HuH-7.5 (cell line): ENCODE results near the gene AASS.
A peak's percentile ranks its signal among the peaks of the same experiment; 100 is the strongest.
"Not testable (repeated sequence)": the region's sequence is repeated elsewhere in the genome, so short reads cannot be mapped to it uniquely, and the experiment has no call there.

ENCODE experiments used
- DNase-seq: peaks from one replicate; pipeline ENCODE4 v3.0.0; 2011; ENCODE audit warnings: low spot score

Gene AASS

DNA sequence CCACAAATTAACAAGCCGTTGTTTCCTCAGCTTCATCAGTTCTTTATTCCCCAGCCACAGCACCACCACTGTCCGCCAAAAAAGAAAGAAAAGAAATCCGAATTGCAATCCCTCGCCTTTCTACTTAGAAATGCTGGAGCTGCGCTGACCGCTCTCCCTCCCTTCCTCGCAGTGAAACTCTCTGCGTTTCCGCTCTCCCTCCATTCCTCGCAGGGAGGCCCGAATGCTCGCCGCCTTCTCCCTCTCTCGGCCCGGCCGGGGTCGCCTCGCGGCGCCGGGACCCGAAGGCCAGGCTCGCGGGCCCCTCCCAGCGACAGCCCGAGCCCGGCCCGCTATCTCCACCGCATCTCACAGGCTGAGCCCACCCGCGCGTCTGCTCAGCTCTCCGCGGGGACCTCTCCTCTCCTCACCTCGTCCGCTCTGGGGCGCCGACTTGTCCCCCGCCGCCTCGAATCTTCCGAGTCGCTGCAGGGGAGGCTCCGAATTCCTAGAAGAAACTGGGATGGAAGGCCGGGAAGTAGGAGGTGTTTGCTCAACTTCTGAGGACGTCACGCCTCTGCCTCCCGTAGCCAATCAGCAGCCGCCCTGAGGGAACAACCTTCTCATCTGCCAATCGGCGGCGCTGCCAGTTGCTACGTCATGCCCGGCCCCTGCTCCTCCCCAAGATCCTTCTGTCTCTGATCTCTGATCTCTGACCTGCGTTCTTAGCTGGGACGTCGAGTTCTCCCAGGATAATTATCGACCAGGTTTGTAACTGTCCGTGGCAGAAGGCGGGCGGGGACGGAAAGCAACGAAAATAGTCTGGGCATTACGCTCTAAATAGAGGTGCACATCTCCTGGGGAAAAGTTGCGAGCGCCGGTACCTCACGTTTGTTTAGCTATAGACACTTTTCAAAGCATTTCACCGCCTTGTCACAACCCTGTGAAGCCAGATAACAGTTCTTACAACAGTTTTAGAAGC lies at the start of gene AASS:
TSS of gene AASS (minus strand) at position 499 of the 961 bp plus-strand sequence. CDS start 10,523 bp downstream, outside the sequence.
- DNase-seq, result peak; percentile 75

DNA sequence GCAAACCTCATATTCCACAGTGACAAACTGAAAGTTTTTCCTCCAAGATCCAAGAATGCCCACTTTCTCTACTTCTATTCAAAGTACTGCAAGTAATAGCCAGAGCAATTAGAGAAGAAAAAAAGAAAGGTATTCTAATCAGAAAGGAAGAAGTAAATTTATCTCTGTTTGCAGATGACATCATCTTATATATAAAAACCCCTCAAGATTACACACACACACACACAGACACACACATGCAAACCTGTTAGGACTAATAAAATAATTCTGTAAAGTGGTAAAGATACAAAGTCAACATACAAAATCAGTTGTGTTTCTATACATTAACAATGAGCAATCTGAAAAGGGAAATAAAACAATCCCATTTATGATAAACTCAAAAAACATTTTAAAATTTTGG lies 44.7 kb upstream of the AASS start:
- DNase-seq, result no peak

DNA sequence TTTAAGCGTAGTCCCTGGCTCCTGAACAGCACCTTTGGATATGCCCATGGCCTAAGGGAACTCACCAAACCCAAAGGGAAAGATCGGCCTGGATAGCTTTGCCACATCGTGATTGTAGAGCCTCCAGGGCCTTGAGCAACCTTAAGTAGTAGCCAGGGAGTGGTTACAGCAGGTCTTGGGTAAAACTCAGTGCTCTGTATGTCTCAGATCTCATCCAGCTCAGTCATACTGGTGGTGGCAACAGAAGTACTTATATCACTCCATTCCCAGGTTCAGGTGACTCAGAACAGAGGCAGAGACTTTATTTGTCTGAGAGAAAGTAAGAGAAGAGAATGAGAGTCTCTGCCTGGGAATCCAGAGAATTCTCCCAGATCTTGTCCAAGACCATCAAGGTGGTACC lies 39.1 kb upstream of the AASS start:
- no peak for DNase-seq

DNA sequence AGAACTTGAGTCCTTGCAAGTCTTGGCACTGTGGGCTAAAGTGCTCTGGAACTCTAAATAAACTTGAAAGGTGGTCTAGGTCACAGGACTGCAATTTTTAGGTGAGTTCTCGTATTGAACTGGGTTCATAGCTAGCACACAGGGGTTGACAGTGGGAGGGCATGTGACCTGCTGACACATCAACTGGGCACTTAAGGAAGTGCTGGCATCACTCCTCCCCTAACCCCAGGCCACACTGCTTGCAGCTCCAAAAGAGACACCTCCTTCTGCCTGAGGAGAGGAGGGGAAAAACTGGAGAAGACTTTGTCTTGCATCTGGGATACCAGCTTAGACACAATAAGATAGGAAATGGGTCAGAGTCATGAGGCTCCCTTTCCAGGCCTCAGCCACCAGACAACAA lies 38.0 kb upstream of the AASS start:
- no peak for DNase-seq

DNA sequence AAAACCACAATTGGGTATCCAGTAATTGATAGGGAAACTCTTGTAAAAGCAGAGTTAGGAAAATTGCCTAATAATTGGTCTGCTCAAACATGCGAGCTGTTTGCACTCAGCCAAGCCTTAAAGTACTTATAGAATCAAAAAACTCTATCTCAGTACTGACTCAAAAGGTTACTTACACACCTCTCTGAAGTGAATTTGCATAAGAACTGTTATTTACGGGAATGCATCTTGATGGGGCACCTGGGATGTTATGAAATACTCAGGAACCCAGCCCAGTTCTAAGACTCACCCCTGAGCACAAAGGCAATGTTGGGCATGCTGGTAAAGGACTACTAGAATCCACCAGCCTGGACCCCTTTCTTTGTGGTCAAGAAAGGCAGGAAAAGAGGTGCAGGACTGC lies 28.1 kb upstream of the AASS start:
- not testable (repeated sequence) for DNase-seq

DNA sequence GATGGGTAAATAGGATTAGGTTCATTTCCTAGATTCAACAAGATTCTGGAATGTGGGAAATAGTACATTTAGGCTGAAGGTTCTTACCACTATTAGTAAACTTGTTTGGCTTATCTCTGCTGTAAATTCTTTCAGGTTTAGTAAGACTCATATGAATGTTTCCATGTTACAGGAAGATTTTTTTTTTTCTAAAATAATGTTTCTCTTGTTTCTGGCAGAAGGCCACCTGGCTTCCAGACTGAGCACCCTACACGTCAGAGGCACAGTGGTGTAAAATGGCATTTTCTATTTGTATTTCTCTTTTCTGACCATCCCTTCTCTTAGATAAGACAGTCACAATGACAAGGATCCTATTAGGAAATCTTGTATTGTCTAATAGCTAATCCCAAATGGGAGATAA lies 22.7 kb upstream of the AASS start:
- no peak for DNase-seq

DNA sequence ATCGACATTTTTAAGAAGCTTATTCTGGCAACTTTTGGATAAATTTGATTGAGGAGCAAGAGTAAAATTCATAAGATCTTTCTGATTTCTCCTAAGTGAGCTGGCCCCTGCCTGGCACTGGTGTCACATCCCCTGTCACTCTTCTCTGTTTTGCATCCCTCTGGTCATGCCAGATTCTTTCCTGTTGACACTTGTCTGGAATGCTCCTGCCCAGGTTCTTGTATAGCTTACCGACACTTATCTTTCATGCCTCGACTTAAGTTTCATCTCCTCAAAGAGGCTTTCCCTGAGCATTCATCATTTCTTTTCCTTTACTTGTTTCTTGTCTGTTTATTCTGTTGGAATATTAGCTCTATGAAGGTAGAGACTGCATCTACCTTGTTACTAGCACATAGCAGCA lies 22.2 kb upstream of the AASS start:
- DNase-seq, result no peak

DNA sequence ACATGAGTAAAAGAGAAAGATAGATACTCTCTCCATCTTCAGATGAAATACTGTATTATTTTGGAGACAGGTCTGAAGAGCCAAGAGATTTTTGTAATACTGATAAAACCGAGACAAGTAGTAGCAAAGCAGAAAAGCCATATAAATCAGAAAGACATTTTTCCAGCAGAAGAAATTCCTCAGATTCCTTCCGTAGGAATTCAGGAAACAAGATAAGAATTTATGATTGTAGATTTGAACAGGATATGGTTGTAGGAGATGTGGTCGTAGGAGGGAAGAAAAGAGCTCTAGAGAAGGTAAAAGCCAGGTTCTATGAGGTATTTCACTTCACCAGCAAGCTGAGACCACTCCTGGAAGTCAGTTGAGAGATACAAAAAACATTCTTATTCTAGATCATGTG lies 17.6 kb upstream of the AASS start:
- no peak for DNase-seq

DNA sequence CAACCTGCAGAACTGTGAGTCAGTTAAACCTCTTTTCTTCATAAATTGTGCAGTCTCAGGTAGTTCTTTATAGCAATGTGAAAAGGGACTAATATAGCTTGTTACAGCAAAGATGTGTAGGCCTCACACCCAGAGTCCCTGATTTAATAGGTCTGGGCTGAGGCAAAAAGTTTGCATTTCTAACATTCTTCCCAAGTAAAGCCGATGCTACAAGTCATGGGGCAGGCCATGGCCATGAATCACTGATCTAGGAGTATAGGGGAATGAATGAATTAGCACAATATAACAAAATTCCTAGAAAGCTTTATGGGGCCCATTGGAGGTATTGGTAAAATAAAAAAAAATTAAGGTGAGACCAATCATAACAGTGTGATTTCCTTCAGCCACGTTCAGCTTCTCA lies 11.5 kb upstream of the AASS start:
- DNase-seq, result no peak

DNA sequence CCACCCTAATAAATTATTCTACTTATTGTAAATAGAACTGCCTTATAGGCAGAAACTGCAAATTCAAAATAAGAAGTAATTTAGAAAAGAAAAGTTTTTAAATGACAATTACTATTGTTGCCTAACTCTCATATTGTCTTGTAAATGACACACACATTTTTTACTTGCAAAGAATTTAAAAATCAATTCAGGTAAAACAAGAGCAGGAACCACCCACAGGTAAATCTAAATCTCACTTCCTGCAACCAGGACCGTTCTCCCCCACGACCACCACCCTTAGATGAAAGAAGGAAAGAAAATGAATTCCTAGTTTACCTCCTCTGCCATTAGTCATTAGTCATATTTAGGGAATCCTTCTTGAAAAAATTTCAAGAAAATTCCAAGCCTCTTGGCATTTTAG lies 4.8 kb upstream of the AASS start:
- DNase-seq, result no peak

DNA sequence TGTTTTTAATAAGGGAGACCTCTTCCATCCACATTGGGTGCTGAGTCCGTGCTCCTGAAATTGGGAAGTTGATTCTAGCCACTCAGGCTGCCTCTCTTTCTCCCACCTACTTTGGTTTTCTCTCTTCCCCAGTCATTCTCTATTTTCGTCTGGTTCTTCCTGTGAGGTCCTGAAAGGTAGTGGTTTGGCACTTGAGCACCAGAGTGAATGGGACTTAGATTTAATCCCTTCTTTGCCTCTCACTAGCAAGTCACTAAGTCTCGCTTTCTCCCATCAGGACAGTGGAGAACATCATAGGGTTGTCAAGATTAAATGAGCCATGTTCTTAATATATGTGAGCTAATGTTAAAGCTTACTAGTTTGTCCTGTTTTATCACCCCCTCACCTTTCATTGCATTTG lies 4.0 kb upstream of the AASS start:
- DNase-seq, result no peak

DNA sequence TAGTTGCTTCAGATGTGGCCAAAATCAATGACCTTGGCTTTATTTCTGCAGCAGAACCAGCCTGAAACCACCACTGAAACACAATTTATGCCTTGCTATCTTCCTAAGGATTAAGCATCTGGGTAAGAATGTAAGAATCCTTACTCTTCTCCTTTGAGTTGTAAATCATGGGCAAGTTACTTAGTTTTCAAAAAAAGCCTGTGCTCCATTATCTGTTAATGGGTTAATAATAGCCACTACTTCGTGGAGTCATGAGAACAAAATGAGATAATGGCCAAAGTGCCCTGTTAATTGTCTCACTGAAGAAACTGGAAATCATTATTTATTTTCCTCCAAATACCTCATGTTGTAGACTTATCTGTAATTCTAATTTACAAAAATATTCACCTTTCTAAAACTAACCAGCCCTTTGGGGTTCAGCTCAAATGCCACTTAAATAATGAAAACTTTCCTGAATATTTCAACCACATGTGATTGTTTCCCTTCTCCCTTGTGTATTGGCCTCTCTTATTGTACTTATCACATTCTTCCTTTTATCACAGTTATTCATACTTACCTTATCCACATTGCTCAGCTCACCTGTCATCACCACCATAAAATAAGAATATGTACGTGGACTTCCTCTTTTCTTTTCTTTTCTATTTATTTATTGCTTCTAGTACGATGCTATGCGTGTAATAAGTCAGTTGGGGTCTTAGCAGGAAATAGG lies 2.0 kb upstream of the AASS start:
- DNase-seq, result no peak

DNA sequence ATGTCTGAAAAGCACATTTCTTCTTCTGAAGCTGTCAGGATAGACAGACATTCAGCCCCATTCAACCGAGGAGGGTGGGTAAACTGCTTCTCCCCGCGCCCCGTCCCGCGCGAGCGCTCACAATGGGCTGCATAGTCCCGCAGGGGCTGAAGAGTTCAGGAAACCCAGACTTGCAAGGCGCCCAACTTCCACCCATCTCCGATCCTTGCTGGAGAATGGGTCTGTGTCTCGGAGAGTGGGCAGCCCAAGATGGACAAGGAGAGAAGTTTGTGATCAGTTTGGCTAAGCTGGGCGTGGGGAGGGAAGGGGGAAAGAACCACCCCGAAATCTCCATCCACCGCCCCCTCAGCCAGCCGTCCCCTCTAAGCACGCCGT lies 686 bp downstream of the AASS start:
- DNase-seq, result peak; percentile 9

DNA sequence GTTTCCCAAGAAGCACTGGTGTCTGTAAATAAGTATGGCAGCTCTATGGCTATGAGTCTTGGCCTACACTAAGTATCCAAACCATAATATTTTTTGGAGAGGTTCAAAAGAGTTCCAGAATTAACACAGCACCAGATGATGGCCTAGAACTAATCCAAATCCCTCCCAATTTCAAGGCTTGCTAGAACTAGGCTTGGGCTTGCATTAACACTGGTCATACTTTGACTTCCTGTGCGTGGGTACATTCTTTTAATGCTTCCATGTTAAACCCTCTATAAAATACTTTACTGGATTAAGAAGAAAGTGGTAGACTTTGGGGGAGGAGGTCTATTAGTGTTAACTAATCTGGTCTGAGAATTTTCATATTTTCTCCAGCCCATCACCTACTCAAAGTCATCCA lies 3.1 kb downstream of the AASS start:
- DNase-seq, result no peak

DNA sequence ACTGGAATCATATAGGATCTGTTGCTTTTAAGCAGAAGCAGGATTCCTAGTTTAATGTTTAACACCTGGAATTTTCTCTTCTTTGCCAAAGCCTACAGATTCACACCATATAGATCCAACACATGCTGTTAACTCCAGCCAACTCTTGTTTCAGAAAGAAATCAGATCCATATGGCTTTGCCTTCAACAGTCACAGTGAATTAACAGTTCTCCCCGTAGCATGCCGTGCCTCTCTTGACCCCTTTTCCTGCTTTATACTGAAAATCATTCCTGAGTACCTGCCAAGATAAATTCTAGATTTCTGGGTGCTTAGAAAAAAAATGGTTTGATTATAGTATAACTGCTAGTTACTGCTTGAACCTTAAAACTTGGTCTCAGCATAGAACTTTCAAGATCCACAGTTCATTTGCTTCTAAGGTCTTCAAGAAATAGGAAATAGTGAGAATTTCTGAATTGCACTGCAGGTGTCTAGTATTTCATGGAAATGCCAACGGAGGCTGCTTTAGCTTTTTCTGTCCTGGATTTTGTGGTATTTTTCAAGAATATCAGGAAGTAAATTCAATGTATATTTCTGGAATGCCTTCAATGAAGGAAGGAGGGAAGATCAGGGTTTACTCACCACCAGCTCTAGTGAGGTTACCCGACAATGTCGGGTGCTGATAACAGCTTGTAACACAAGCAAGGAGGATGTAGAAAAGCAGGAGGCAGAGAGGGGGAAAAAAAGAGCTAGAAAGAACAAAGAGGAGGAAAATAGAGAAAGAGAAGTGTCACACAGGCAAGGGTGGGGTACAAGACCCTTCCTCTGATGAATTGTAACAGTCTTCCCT lies 6.6 kb downstream of the AASS start:
- no peak for DNase-seq

DNA sequence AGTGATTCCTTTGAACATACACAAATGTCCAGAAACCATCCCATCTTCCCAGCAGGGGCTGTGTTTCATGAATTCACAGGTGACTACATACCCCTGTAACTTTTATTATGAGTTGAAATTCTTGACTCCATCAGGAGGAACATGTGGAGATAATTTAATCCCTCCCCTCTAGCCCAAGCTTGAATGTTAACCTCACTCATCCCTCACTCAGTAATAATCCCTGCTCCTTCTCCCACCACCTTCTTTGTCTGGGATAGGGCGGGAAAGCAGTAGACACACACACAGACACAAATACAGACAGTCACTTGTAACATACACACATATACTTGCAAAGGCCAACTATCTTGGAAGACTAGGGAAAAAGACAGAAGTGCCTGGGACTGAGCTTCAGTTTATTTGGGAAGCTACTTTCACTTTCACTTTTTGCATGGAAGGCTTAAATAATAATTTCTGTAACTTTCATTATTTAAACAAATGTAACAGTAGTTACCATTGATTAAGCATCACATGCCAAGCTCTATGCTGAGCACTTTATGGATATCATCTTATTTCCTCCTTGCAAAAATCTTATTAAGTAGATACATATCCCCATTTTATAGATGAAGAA lies 7.3 kb downstream of the AASS start:
- DNase-seq, result no peak

DNA sequence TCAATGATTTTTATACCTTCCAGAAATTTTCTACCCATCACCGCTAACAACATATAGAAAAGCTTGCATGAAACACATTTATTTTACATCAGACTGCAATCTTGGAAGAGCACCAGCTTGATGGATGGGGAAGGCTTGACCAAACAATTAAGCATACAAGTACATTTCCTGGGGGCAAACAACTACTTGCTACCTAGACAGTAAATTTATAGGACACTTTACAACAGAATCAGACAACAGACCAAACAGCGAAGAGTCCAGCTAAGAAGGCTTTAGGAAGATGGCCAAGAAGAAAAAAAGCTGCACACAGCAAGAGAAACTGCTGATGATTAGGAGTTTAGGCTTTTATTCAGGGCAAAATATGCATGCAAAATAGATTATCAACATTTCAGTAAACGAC lies 8.0 kb downstream of the AASS start:
- DNase-seq, result no peak

DNA sequence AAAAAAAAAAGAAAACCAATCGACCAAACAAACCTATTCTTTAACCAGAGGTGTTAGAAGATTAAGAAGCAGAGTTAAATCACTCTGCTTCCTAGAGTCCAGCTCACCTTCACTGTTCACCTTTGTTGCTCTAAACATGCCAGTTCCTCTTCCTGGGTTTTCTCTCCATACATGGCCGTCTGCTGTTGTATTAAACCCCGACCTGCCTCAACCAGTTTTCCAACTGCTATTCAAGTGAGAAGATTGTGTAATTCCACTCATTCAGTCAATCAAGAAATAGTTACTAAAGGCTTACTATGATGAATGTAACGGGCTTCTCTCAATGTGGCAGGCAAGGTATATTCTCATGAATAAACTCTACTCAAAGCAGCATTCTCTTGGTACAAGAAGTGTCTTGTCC lies 8.8 kb downstream of the AASS start:
- DNase-seq, result no peak

DNA sequence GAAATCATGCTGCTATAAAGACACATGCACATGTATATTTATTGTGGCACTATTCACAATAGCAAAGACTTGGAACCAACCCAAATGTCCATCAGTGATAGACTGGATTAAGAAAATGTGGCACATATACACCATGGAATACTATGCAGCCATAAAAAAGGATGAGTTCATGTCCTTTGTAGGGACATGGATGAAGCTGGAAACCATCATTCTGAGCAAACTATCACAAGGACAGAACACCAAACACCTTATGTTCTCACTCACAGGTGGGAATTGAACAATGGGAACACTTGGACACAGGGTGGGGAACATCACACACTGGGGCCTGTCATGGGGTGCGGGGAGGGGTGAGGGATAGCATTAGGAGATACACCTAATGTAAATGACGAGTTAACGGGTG lies 9.3 kb downstream of the AASS start:
- DNase-seq, result not testable (repeated sequence)

DNA sequence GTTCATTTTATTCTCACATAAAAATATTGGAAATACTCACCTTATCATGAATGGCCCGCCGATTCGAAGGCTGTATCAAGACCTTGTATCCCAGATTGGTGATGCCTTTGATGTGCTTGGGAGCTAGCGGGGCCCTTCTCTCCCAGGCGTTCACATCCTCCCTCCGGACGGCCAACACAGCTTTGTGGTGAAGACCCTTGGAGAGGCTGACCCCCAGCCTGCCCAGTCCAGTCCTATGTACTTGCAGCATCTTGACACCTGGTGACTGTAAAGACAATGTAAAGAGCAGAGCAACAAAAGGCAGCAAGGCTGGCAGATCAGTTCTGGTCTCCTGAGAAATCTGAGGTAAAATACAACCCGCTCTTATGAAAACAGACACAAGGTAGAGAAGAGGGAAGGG lies 10.6 kb downstream of the AASS start:
- DNase-seq, result no peak

DNA sequence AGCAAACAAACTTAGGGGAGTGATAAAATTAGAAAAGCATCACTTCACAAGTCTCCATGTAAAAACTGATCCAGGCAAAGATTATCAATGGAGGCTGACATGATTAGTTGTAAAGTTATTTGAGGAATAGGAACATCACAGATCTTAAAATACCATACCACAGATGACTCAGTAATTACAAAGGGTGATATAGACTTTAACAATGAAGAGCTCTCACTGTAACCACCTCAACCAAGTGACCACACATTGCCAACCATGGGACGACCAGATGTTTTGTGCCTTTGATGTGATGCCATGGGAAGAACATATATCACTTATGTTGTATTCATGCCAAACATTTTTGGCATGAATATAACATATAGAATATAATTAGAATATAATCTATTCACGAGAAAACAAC lies 11.7 kb downstream of the AASS start:
- DNase-seq, result no peak

DNA sequence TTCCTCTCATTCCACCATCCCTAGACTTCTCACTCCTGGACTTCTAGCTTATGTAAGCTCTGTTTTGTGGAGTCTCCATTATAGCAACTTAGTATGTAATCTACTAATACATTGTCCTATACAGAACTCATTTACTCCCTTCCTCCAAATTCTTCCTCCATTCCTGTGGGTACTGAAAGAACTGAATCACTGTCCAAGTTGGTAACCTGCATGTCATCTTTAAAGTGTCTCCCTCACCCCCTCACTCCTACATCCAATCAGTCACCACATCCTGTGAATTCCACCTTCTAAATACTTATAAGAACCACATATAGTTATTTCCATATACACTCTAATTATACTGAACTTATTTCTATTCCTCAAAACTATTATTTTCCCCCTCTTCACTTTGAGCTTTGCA lies 20.3 kb downstream of the AASS start:
- no peak for DNase-seq
